H1 (cell line): ENCODE data around the gene MACROD2. TPM values are rescaled to one million over a fixed set of nuclear protein-coding genes. Genes with fewer than 3 reads are reported as not detected.

Source experiments
- CTCF ChIA-PET: fragments of 300-600 bp; sonication (Branson Sonifier 250); formaldehyde crosslinking; loops from one replicate; lab custom pipeline; 2021; ENCODE audit not compliant: partially characterized antibody; lab: Charles Lee
- POLR2A ChIA-PET: fragments of 300-600 bp; sonication (Branson Sonifier 250); formaldehyde crosslinking; loops from one replicate; lab custom pipeline; 2021; ENCODE audit warnings: inconsistent platforms; ENCODE audit not compliant: partially characterized antibody; lab: Charles Lee
- DNase-seq, 2 experiments: peaks; one replicate each; pipeline versions ENCODE4 v3.0.0 to v3.0.0-alpha.2; 2010 to 2022; ENCODE audit warnings: low spot score in 2 of 2, low read depth in 1 of 2, mixed read lengths in 1 of 2
- FAIRE-seq: peaks from 2 replicates; lab custom pipeline; 2011; peaks lifted over from hg19 to GRCh38; lab: Jason Lieb, UNC
- H2AFZ ChIP-seq: 2 replicates; pipeline ENCODE4 v1.8.1; 2012; ENCODE audit warnings: low read length, inconsistent platforms
- H2AK5ac ChIP-seq: 2 replicates; pipeline ENCODE4 v1.6.1; 2013; ENCODE audit warnings: low read depth, low read length
- H2BK120ac ChIP-seq: replicated peaks from 2 replicates; pipeline ENCODE3; 2013; ENCODE audit warnings: low read depth, low read length, inconsistent platforms
- H2BK12ac ChIP-seq: 2 replicates; pipeline ENCODE4 v1.6.1; 2013; ENCODE audit warnings: low read depth, low read length
- H2BK15ac ChIP-seq: 2 replicates; pipeline ENCODE4 v1.6.1; 2013; ENCODE audit warnings: low read length
- H2BK20ac ChIP-seq: 2 replicates; pipeline ENCODE4 v1.6.1; 2013; ENCODE audit warnings: low read length
- H2BK5ac ChIP-seq: 2 replicates; pipeline ENCODE4 v1.6.1; 2013; ENCODE audit warnings: low read depth, low read length
- H3K14ac ChIP-seq: 2 replicates; pipeline ENCODE4 v1.6.1; 2013; ENCODE audit warnings: inconsistent platforms; ENCODE audit not compliant: insufficient read length
- H3K18ac ChIP-seq: 2 replicates; pipeline ENCODE4 v1.6.1; 2013; ENCODE audit warnings: low read length; ENCODE audit errors: extremely low read depth
- H3K23ac ChIP-seq: 2 replicates; pipeline ENCODE4 v1.6.1; 2013; ENCODE audit warnings: inconsistent platforms; ENCODE audit not compliant: insufficient read length
- H3K23me2 ChIP-seq: 2 replicates; pipeline ENCODE4 v1.6.1; 2013; ENCODE audit warnings: low read depth, low read length
- H3K27ac ChIP-seq: 2 replicates; pipeline ENCODE4 v1.6.1; 2011; ENCODE audit warnings: low read depth, low read length, inconsistent platforms
- H3K27me3 ChIP-seq, 4 experiments: replicated peaks in 1 of 4; 1 replicate in 1 of 4; 2 replicates in 3 of 4; pipeline versions ENCODE4 v1.6.1 to v1.8.1; 2011 to 2013; ENCODE audit warnings: low read length in 3 of 4, mild to moderate bottlenecking in 3 of 4, inconsistent platforms in 2 of 4, mixed read lengths in 2 of 4, moderate library complexity in 1 of 4; ENCODE audit not compliant: control insufficient read depth in 3 of 4, insufficient read depth in 3 of 4; ENCODE audit errors: extremely low read depth in 1 of 4
- H3K36me3 ChIP-seq, 4 experiments: 2 replicates each; pipeline versions ENCODE4 v1.6.1 to v1.8.1; 2011 to 2013; ENCODE audit warnings: mild to moderate bottlenecking in 4 of 4, low read length in 3 of 4, moderate library complexity in 2 of 4, control low read depth in 1 of 4, inconsistent platforms in 1 of 4; ENCODE audit not compliant: insufficient read depth in 4 of 4, control insufficient read depth in 2 of 4
- H3K4ac ChIP-seq: replicated peaks from 2 replicates; pipeline ENCODE3; 2013; ENCODE audit warnings: low read length, low read depth, mixed read lengths, inconsistent platforms; ENCODE audit not compliant: insufficient read length
- H3K4me1 ChIP-seq, 4 experiments: replicated peaks in 1 of 4; 1 replicate in 1 of 4; 2 replicates in 3 of 4; pipeline versions ENCODE4 v1.6.1 to v1.8.1; 2011 to 2013; ENCODE audit warnings: low read length in 3 of 4, inconsistent platforms in 2 of 4, mixed read lengths in 1 of 4; ENCODE audit not compliant: insufficient read depth in 4 of 4, control insufficient read depth in 3 of 4
- H3K4me2 ChIP-seq, 2 experiments: 2 replicates each; pipeline versions ENCODE4 v1.6.1 to v1.8.1; 2011 to 2013; ENCODE audit warnings: low read depth in 2 of 2, low read length in 2 of 2, control low read depth in 1 of 2, inconsistent platforms in 1 of 2, mild to moderate bottlenecking in 1 of 2; ENCODE audit not compliant: insufficient read depth in 1 of 2
- H3K4me3 ChIP-seq, 4 experiments: fragments of 200-600, 300-600 bp in 1 of 4; sonication (generic), shearing (Covaris generic), sonication (Bioruptor Twin) in 1 of 4; 2 replicates each; pipeline versions ENCODE4 v1.5.1 to v1.8.1; 2011 to 2016; ENCODE audit warnings: low read length in 4 of 4, low read depth in 3 of 4, control low read depth in 2 of 4, inconsistent platforms in 2 of 4, mild to moderate bottlenecking in 2 of 4, mixed read lengths in 1 of 4, moderate library complexity in 1 of 4; ENCODE audit not compliant: insufficient read depth in 2 of 4; ENCODE audit errors: extremely low read depth in 1 of 4
- H3K56ac ChIP-seq: replicated peaks from 2 replicates; pipeline ENCODE3; 2013; ENCODE audit warnings: low read depth, mild to moderate bottlenecking, mixed read lengths, low read length, inconsistent platforms; ENCODE audit not compliant: insufficient read length
- H3K79me1 ChIP-seq: 2 replicates; pipeline ENCODE4 v1.6.1; 2013; ENCODE audit warnings: low read depth, low read length, control low read depth
- H3K79me2 ChIP-seq, 2 experiments: 2 replicates each; pipeline versions ENCODE4 v1.6.1 to v1.8.1; 2012 to 2013; ENCODE audit warnings: low read length in 2 of 2, mild to moderate bottlenecking in 2 of 2, inconsistent platforms in 1 of 2; ENCODE audit not compliant: insufficient read depth in 2 of 2, control insufficient read depth in 1 of 2
- H3K9ac ChIP-seq, 4 experiments: replicated peaks in 1 of 4; 1 replicate in 1 of 4; 2 replicates in 3 of 4; pipeline versions ENCODE4 v1.6.1 to v1.8.1; 2011 to 2013; ENCODE audit warnings: low read depth in 3 of 4, low read length in 3 of 4, control low read depth in 2 of 4, mild to moderate bottlenecking in 2 of 4, moderate library complexity in 2 of 4, inconsistent platforms in 1 of 4; ENCODE audit errors: extremely low read depth in 1 of 4
- H3K9me3 ChIP-seq, 2 experiments: 2 replicates each; pipeline versions ENCODE4 v1.6.1 to v1.8.1; 2012 to 2013; ENCODE audit warnings: mild to moderate bottlenecking in 2 of 2, moderate library complexity in 2 of 2, control low read depth in 1 of 2, inconsistent platforms in 1 of 2, low read depth in 1 of 2, low read length in 1 of 2, mixed read lengths in 1 of 2; ENCODE audit not compliant: insufficient read depth in 2 of 2
- H4K20me1 ChIP-seq, 2 experiments: replicated peaks in 1 of 2; 2 replicates each; pipeline versions ENCODE3 to v1.8.1; 2011 to 2013; ENCODE audit warnings: inconsistent platforms in 2 of 2, low read length in 2 of 2, mild to moderate bottlenecking in 1 of 2; ENCODE audit not compliant: insufficient read depth in 2 of 2, control insufficient read depth in 1 of 2
- H4K5ac ChIP-seq: 2 replicates; pipeline ENCODE4 v1.6.1; 2013; ENCODE audit warnings: low read length, low read depth, mixed read lengths, inconsistent platforms; ENCODE audit not compliant: insufficient read length
- H4K8ac ChIP-seq: 2 replicates; pipeline ENCODE4 v1.8.0; 2013; ENCODE audit warnings: mild to moderate bottlenecking, moderate library complexity, low read length, inconsistent platforms; ENCODE audit not compliant: insufficient read depth; ENCODE audit errors: extremely low read depth
- H4K91ac ChIP-seq: replicated peaks from 2 replicates; pipeline ENCODE3; 2013; ENCODE audit warnings: low read length, mixed read lengths, inconsistent platforms; ENCODE audit not compliant: insufficient read length
- FOSL1 ChIP-seq: IDR thresholded peaks from 2 replicates; pipeline ENCODE4 v1.6.1; 2011; ENCODE audit warnings: mild to moderate bottlenecking, low read depth, low read length, moderate library complexity; ENCODE audit not compliant: insufficient read depth
- JUN ChIP-seq: IDR thresholded peaks from 2 replicates; pipeline ENCODE4 v1.6.1; 2011; ENCODE audit warnings: low read depth, mild to moderate bottlenecking, improper control_type of control experiment, low read length
- KDM1A ChIP-seq: fragments of 200-600, 300-600 bp; sonication (generic); IDR thresholded peaks from 2 replicates; pipeline ENCODE4 v1.7.1; 2016; ENCODE audit warnings: mild to moderate bottlenecking, low read length, borderline replicate concordance
- PHF8 ChIP-seq: fragments of 200-600 bp; sonication (generic); conservative IDR thresholded peaks from 2 replicates; pipeline ENCODE4 v1.7.1; 2012; ENCODE audit warnings: low read depth, mild to moderate bottlenecking, inconsistent platforms, low read length, moderate library complexity
- SAP30 ChIP-seq: fragments of 300-600 bp; sonication (generic); IDR thresholded peaks from 2 replicates; pipeline ENCODE4 v1.7.1; 2012; ENCODE audit warnings: low read length, moderate library complexity, mild to moderate bottlenecking, inconsistent platforms; ENCODE audit not compliant: insufficient read depth, insufficient replicate concordance
- SIX5 ChIP-seq: IDR thresholded peaks from 2 replicates; pipeline ENCODE4 v1.6.1; 2011; ENCODE audit warnings: mild to moderate bottlenecking, low read depth, low read length
- SP2 ChIP-seq: IDR thresholded peaks from 2 replicates; pipeline ENCODE4 v1.6.1; 2012; ENCODE audit warnings: mild to moderate bottlenecking, low read length, inconsistent platforms
- WGBS, 2 experiments: shearing (Covaris generic) in 1 of 2; methylation state at CpG; one replicate each; pipeline versions ENCODE4 v1.1.6 to v1.1.7; 2013 to 2015; ENCODE audit warnings: low lambda C conversion rate in 2 of 2, mixed read lengths in 2 of 2, inconsistent platforms in 1 of 2, low coverage in 1 of 2, missing lambda C conversion rate in 1 of 2; ENCODE audit not compliant: insufficient replicate concordance in 2 of 2, insufficient coverage in 1 of 2, insufficient read length in 1 of 2; ENCODE audit errors: extremely low coverage in 1 of 2, missing lambda C conversion rate in 1 of 2; 5-methylcytosine and 5-hydroxymethylcytosine counted together
- polyA plus RNA-seq, 7 experiments: library from polyadenylated mRNA; depleted of rRNA in 3 of 7; stranded (reverse) in 5 of 7; unstranded in 2 of 7; fragments of >200 nt in 5 of 7; fragments of 200-250 nt in 2 of 7; gene quantifications; 1 replicate in 5 of 7; 2 replicates in 1 of 7; 4 replicates in 1 of 7; pipeline versions ENCODE4 v1.2.1 to v1.2.3, GENCODE V29; 2011 to 2013; ENCODE audit warnings: missing spikeins in 2 of 7, mixed read lengths in 2 of 7
- total RNA-seq: library from RNA; stranded (reverse); fragmentation: NEBNext Ultra II Directional; extraction: Animal tissue kit (Norgen Biotek cat#: 25700); gene quantifications from 2 replicates; pipeline ENCODE4 v1.2.1, GENCODE V29; 2021
- TF ChIP-seq, protein P1 (sequence below): IDR thresholded peaks from 2 replicates; pipeline ENCODE4 v1.6.1; 2012; ENCODE audit warnings: low read length, inconsistent platforms
- TF ChIP-seq, protein P2 (sequence below): IDR thresholded peaks from 2 replicates; pipeline ENCODE4 v1.6.1; 2012; ENCODE audit warnings: inconsistent platforms

Gene MACROD2
- total and polyA plus RNA-seq, 2 of the 8 experiments (the other 6 are each of a cell fraction or from before 2014, with no cell fraction given): 0.70 to 3.9 TPM

DNA sequence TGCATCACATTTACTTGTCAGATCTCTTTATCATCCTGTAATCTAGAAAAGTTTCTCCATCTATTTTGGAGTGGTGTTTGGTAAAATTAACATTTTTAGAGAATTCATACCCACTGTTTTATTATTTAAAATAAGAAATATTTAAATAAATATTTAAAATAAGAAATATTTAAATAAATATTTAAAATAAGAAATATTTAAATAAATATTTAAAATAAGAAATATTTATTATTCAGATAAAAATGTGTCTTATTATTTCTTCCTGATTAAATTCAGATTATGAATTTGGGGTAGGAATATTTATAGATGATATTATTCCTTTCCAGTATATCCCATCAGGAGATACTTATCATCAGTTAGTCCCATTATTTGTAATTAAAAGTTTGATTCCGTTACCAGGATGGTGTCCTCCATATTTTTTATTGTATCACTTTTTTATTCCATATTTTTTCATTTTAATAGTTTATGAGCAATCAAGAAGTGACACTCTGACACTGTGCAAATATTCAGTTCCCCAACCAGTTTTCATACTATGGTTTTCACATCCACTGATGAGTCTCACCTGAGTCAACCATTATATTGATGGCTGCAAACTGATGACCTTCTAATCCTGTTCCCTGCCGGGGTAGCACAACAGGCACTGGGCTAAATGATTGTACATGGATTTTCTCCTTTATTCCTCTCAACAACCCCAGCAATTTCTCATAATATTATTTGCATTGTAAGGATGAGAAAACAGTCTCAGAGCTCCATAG, 1555.0 kb downstream of the MACROD2 start:
- H3K4me3 ChIP-seq: no peak overlapping the region
- DNase-seq (no peak), FAIRE-seq (no peak)
- no peak overlapping the region for H4K8ac ChIP-seq
- no peaks in the 10 kb centered on the region for H3K79me2 ChIP-seq
- H3K4ac ChIP-seq: no peak overlapping the region
- CTCF ChIA-PET: no interaction called here
- POLR2A ChIA-PET: no interaction called here
- H2BK120ac ChIP-seq: no peak overlapping the region
- H2BK15ac ChIP-seq: no peak overlapping the region
- H3K27ac ChIP-seq: no peak overlapping the region
- no peaks in the 10 kb centered on the region for H3K79me1 ChIP-seq
- H3K4me2 ChIP-seq: no peak overlapping the region
- no peaks in the 10 kb centered on the region for H4K20me1 ChIP-seq
- H3K36me3 ChIP-seq: no peaks in the 10 kb centered on the region; a peak in 2 of 8 replicates
- no peak overlapping the region for H3K18ac ChIP-seq
- no peak overlapping the region for H2AK5ac ChIP-seq
- H3K27me3 ChIP-seq: no peaks in the 10 kb centered on the region
- no peak overlapping the region for H4K91ac ChIP-seq
- 96% methylated on average over 2 of the region's 2 CpGs; no CpG with 5 or more reads in 1 of the 2 experiments for WGBS, 2 experiments
- peaks cover 2 to 16% of the 10 kb centered on the region in 2 experiments; a peak in 2 of 4 replicates for H3K9me3 ChIP-seq
- no peak overlapping the region for H4K5ac ChIP-seq
- H2BK5ac ChIP-seq: no peak overlapping the region
- H2AFZ ChIP-seq: no peak overlapping the region
- no peak overlapping the region for H2BK12ac ChIP-seq
- H3K9ac ChIP-seq: no peak overlapping the region
- no peaks in the 10 kb centered on the region for H3K23me2 ChIP-seq
- no peaks in the 10 kb centered on the region for H3K4me1 ChIP-seq
- H3K23ac ChIP-seq: no peak overlapping the region
- H3K56ac ChIP-seq: no peak overlapping the region
- H2BK20ac ChIP-seq: no peak overlapping the region
- H3K14ac ChIP-seq: no peak overlapping the region
- TF ChIP-seq, protein P1, sequence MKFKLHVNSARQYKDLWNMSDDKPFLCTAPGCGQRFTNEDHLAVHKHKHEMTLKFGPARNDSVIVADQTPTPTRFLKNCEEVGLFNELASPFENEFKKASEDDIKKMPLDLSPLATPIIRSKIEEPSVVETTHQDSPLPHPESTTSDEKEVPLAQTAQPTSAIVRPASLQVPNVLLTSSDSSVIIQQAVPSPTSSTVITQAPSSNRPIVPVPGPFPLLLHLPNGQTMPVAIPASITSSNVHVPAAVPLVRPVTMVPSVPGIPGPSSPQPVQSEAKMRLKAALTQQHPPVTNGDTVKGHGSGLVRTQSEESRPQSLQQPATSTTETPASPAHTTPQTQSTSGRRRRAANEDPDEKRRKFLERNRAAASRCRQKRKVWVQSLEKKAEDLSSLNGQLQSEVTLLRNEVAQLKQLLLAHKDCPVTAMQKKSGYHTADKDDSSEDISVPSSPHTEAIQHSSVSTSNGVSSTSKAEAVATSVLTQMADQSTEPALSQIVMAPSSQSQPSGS: no peak
- TF ChIP-seq KDM1A (no peak), PHF8 (no peak), FOSL1 (no peak), JUN (no peak), SAP30 (no peak), SIX5 (no peak), SP2 (no peak)
- TF ChIP-seq, protein P2, sequence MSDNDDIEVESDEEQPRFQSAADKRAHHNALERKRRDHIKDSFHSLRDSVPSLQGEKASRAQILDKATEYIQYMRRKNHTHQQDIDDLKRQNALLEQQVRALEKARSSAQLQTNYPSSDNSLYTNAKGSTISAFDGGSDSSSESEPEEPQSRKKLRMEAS: no peak
